Measurements from ENCODE around the gene LCN1. TPM values are rescaled to one million over a fixed set of nuclear protein-coding genes. Genes with fewer than 3 reads are reported as not detected.
"Not testable (repeated sequence)": the region's sequence is repeated elsewhere in the genome, so short reads cannot be mapped to it uniquely, and the experiment has no call there.

LCN1 gene
- polyA plus RNA-seq, 3 donors: not detected

- WGBS, 3 donors: 78 to 92% (median 86%) methylated on average over 15 of the region's 15 CpGs
- no peak overlapping the region for H3K27ac ChIP-seq (ENCODE audit: low read depth, low read length)
These were observed 18.9 kb upstream of the LCN1 start for GRCh38 chr9:135502168-135502872.

GRCh38 chr9:135502873-135503321 is 18.3 kb upstream of the LCN1 start:
- WGBS, 3 donors: 88 to 92% (median 89%) methylated on average over 13 to 16 of the region's 16 CpGs
- H3K27ac ChIP-seq (ENCODE audit: low read depth, low read length): no peak overlapping the region

DNA sequence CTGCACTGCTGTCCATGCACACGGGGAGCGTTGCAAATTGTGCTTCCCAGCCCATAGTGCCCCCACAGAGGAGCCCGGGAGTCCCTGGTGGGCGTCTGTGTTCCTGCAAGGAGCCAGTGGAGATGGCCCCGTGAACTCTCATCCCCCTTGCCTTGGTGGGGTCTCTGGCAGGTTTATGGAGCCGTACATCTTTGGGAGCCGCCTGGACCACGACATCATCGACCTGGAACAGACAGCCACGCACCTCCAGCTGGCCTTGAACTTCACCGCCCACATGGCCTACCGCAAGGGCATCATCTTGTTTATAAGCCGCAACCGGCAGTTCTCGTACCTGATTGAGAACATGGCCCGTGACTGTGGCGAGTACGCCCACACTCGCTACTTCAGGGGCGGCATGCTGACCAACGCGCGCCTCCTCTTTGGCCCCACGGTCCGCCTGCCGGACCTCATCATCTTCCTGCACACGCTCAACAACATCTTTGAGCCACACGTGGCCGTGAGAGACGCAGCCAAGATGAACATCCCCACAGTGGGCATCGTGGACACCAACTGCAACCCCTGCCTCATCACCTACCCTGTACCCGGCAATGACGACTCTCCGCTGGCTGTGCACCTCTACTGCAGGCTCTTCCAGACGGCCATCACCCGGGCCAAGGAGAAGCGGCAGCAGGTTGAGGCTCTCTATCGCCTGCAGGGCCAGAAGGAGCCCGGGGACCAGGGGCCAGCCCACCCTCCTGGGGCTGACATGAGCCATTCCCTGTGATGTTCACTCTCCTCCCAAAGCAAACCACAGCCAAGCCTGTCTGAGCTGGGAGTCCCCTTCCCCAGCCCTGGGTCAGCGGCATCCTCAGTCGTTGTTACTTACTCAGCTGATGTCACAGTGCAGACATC is 17.6 kb upstream of the LCN1 start:
- 86 to 92% (median 91%) methylated on average over 41 of the region's 41 CpGs for WGBS, 3 donors
- no peak overlapping the region for H3K27ac ChIP-seq (ENCODE audit: low read depth, low read length)

- WGBS, 3 donors: 66 to 68% (median 68%) methylated on average over 21 of the region's 21 CpGs
- no peak overlapping the region for H3K27ac ChIP-seq (ENCODE audit: low read depth, low read length)
These were observed 16.7 kb upstream of the LCN1 start for GRCh38 chr9:135504262-135505243.

- no peak overlapping the region for H3K27ac ChIP-seq (ENCODE audit: low read depth, low read length)
- WGBS, 3 donors: 86 to 89% (median 86%) methylated on average over 19 to 24 of the region's 24 CpGs
These were observed 15.6 kb upstream of the LCN1 start for GRCh38 chr9:135505406-135506187.

GRCh38 chr9:135506327-135507103 is 14.7 kb upstream of the LCN1 start:
- 61 to 69% (median 66%) methylated on average over 13 to 14 of the region's 14 CpGs for WGBS, 3 donors
- H3K27ac ChIP-seq (ENCODE audit: low read depth, low read length): no peak overlapping the region

DNA sequence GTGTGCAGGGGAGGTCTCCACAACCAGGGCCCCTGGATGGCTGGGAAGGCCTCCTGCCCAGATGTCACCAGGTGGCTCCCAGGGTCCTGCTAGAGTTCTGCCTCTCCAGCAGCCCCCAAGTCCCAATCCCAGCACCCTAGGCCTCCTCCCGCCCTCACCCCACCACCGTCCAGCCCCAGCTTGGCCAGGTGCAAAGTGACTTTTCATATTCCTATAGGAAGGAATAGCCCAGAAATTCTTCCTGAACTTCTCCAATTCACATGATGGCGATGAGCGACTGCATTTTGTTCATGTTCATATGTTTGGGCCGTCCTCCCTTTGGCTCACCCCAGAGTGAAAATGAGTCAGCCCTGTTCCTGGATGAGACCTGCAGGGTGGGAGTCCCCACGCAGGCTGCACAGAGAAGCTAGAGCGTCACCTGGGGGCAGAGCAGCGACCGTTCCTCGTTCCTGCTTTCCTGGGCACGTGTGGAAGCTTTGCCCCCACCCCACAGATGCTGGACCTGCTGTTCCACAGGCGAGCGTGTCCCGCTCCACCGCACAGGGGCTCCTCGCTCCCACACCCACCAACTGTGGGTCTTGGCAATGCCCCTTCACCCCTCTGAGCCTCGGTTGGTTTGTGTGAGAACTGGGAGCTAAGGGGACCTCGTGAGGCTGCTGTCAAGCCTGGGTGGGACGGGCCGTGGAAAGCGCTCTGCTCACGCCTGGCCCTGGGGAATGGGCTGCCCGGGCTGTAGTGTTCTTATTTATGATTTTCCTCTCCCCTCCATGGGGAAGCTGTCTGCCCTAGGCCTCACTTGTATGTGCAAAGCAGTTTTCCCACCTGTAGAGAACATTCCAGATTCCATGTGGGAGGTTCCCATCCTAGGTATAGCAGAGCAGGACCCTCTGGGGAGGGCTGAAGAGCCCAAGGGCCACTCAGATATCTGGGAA is 13.9 kb upstream of the LCN1 start:
- H3K27ac ChIP-seq (ENCODE audit: low read depth, low read length): no peak overlapping the region
- 81 to 88% (median 87%) methylated on average over 23 of the region's 23 CpGs for WGBS, 3 donors

GRCh38 chr9:135508211-135508820 is 12.9 kb upstream of the LCN1 start:
- no peak overlapping the region for H3K27ac ChIP-seq (ENCODE audit: low read depth, low read length)
- WGBS, 3 donors: 81 to 92% (median 90%) methylated on average over 9 of the region's 9 CpGs

- no peak overlapping the region for H3K27ac ChIP-seq (ENCODE audit: low read depth, low read length)
- WGBS, 3 donors: 69 to 97% (median 87%) methylated on average over 2 of the region's 2 CpGs
These were observed 11.8 kb upstream of the LCN1 start for GRCh38 chr9:135509458-135509857.

DNA sequence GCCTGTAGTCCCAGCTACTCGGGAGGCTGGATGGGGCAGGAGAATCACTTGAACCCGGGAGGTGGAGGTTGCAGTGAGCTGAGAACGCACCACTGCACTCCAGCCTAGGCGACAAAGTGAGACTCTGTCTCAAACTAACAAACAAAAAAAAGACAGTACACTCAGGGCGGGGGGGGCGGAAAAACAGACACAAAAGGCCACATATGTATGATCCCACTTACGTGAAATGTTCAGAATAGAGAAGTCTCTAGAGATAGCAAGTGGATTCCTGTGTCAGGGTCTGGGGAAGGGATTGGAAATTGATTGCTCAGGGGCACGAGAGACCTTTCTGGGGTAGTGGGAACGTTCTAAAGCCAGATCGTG is 9.0 kb upstream of the LCN1 start:
- 67 to 82% (median 79%) methylated on average over 10 of the region's 10 CpGs for WGBS, 3 donors
- H3K27ac ChIP-seq (ENCODE audit: low read depth, low read length): no peak overlapping the region

- WGBS, 3 donors: 55 to 58% (median 55%) methylated on average over 7 of the region's 7 CpGs
- H3K27ac ChIP-seq (ENCODE audit: low read depth, low read length): no peak overlapping the region
These were observed 8.3 kb upstream of the LCN1 start for GRCh38 chr9:135512904-135513303.

DNA sequence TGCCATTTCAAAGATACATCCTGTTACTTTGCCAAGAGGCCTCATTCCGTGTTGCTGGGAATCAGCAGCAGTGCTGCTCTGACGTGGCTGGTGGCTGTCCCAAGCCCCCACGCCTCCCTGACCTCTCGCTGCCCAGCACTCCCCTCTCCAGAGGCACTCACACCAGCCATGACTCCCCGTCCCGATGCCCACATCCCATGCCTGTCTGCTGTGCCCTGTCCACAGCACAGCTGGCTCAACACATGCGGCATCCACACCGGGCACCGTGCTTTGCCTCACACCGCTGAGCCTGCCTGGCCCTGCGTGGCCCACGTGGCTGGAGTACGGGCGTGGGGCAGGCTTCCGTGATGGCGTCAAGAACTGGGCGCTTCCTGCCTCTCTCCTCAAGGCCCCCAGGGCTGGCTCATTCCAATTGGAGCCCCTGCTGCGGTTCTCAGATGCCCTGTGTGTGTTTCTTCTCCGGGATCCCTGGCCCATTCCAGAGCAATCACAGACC is 7.8 kb upstream of the LCN1 start:
- no peak overlapping the region for H3K27ac ChIP-seq (ENCODE audit: low read depth, low read length)
- WGBS, 3 donors: 72 to 85% (median 83%) methylated on average over 18 to 19 of the region's 19 CpGs

DNA sequence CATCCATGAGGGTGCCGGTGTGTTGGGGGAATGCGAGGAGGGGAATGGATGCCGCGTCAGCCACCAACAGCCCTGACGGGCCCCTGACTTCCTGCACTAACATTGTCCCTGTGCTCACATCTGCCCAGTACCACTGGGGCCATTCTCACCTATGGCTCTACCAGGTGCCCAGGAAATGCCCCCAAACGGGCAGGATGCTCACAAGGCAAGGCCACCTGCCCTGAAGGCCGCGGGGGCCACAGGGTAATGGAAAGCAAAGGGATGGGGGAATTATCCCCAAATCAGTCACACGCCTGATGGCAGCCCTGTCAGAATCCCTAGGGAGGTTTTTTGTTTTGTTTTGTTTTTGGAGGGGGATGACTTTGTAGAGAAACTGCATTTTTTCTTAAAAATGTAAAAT is 7.3 kb upstream of the LCN1 start:
- not testable (repeated sequence) for H3K27ac ChIP-seq (ENCODE audit: low read depth, low read length)
- WGBS, 3 donors: 82 to 85% (median 83%) methylated on average over 9 of the region's 9 CpGs

GRCh38 chr9:135514342-135515082 is 6.7 kb upstream of the LCN1 start:
- no peak overlapping the region for H3K27ac ChIP-seq (ENCODE audit: low read depth, low read length)
- 69 to 88% (median 87%) methylated on average over 16 to 17 of the region's 17 CpGs for WGBS, 3 donors

Measured in adipose tissue (tissue), 3 donors.